Smooth muscle cell (in vitro differentiated cells): ENCODE data around the gene DNAJB1. TPM values are rescaled to one million over a fixed set of nuclear protein-coding genes. Genes with fewer than 3 reads are reported as not detected.

Source experiments
- DNase-seq: peaks from one replicate; lab custom pipeline; 2025; ENCODE audit not compliant: unreplicated experiment; lab: John Stamatoyannopoulos, UW
- H2AFZ ChIP-seq: fragments of 200-600 bp; sonication (generic); 2 replicates; pipeline ENCODE4 v1.6.0; 2016; ENCODE audit warnings: antibody characterized with exemption, low read depth, mild to moderate bottlenecking
- H3F3A ChIP-seq: fragments of 200-600 bp; sonication (generic); 2 replicates; pipeline ENCODE4 v1.6.0; 2017; ENCODE audit warnings: antibody characterized with exemption, low read depth
- H3K27ac ChIP-seq: fragments of 200-600 bp; sonication (generic); 2 replicates; pipeline ENCODE4 v1.5.1; 2016; ENCODE audit warnings: low read depth, mild to moderate bottlenecking
- H3K27me3 ChIP-seq: fragments of 200-600 bp; sonication (generic); 2 replicates; pipeline ENCODE4 v1.6.1; 2016; ENCODE audit warnings: low read depth, mild to moderate bottlenecking
- H3K36me3 ChIP-seq: fragments of 200-600 bp; sonication (generic); 2 replicates; pipeline ENCODE4 v1.5.1; 2016; ENCODE audit warnings: low read depth
- H3K4me1 ChIP-seq: fragments of 200-600 bp; sonication (generic); 2 replicates; pipeline ENCODE4 v1.5.1; 2016; ENCODE audit warnings: low read depth
- H3K4me2 ChIP-seq: fragments of 200-600 bp; sonication (generic); 2 replicates; pipeline ENCODE4 v1.6.0; 2016; ENCODE audit warnings: mild to moderate bottlenecking
- H3K4me3 ChIP-seq: fragments of 200-600 bp; sonication (generic); 2 replicates; pipeline ENCODE4 v1.5.1; 2016; ENCODE audit warnings: mild to moderate bottlenecking
- H3K79me2 ChIP-seq: fragments of 200-600 bp; sonication (generic); 2 replicates; pipeline ENCODE4 v1.6.0; 2016; ENCODE audit warnings: low read depth, mild to moderate bottlenecking
- H3K9ac ChIP-seq: fragments of 200-600 bp; sonication (generic); 2 replicates; pipeline ENCODE4 v1.6.0; 2016; ENCODE audit warnings: low read depth
- H3K9me3 ChIP-seq: fragments of 200-600 bp; sonication (generic); replicated peaks from 2 replicates; pipeline ENCODE4 v1.5.1; 2016; ENCODE audit warnings: low read depth
- H4K20me1 ChIP-seq: fragments of 200-600 bp; sonication (generic); 2 replicates; pipeline ENCODE4 v1.6.0; 2016; ENCODE audit warnings: low read depth
- CTCF ChIP-seq: fragments of 200-600 bp; sonication (generic); IDR thresholded peaks from 2 replicates; pipeline ENCODE4 v1.5.1; 2017; ENCODE audit warnings: borderline replicate concordance, mild to moderate bottlenecking, antibody characterized with exemption; ENCODE audit not compliant: insufficient read depth, poor library complexity, severe bottlenecking
- WGBS: methylation state at CpG from one replicate; pipeline ENCODE4 v1.1.7; 2016; ENCODE audit warnings: low lambda C conversion rate; 5-methylcytosine and 5-hydroxymethylcytosine counted together
- polyA plus RNA-seq: library from polyadenylated mRNA; unstranded; fragments of >200 nt; fragmentation: Nextera tagmentation; extraction: Ambion mirVana; gene quantifications from 2 replicates; pipeline ENCODE4 v1.2.1, GENCODE V29; 2016
- total RNA-seq: library from RNA; depleted of rRNA; stranded (reverse); fragments of >200 nt; gene quantifications from 2 replicates; pipeline ENCODE4 v1.2.3, GENCODE V29; 2014

Gene DNAJB1
- total and polyA plus RNA-seq, 2 experiments from 2014 or later, result 114 to 152 TPM

GRCh38 chr19:14536926-14537692 lies 18.9 kb upstream of the DNAJB1 start:
- H4K20me1 ChIP-seq, result peaks cover 76% of the 10 kb centered on the region
- TF ChIP-seq CTCF, result no peak
- no peak for DNase-seq
- no peak overlapping the region for H3K9ac ChIP-seq
- H3K4me3 ChIP-seq, result no peak overlapping the region
- H2AFZ ChIP-seq, result no peak overlapping the region
- H3K79me2 ChIP-seq, result peaks cover 32% of the 10 kb centered on the region
- peaks cover 8% of the 10 kb centered on the region for H3F3A ChIP-seq
- H3K4me1 ChIP-seq, result no peaks in the 10 kb centered on the region
- H3K4me2 ChIP-seq, result peak overlapping the region; percentile 57
- H3K27me3 ChIP-seq, result no peaks in the 10 kb centered on the region
- 19% methylated on average over 13 of the region's 24 CpGs for WGBS
- H3K36me3 ChIP-seq, result no peaks in the 10 kb centered on the region
- H3K27ac ChIP-seq, result no peak overlapping the region
- no peaks in the 10 kb centered on the region for H3K9me3 ChIP-seq

DNA sequence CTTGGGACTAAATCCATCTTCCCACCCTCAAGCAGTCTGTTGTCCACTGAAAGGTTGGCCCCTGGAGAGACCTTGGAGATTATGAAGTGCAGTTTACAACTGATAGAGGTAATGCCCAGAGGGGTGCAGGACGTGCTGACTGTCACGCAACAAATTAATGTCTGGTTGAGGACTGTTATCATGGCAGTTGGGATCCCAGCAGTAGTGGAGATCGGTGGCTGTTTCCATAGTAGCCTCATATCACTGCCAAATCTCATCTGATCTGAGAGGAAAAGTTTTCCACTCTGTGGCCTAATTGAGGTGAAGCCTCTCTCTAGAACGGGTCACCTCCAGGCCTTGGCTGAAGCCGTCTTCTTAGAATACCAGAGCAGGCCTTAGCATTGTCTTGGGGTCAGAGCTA lies 15.3 kb upstream of the DNAJB1 start:
- 81% methylated on average over 5 of the region's 5 CpGs for WGBS
- TF ChIP-seq CTCF, result no peak
- peaks cover 8% of the 10 kb centered on the region for H3F3A ChIP-seq
- peaks cover 38% of the 10 kb centered on the region for H3K79me2 ChIP-seq
- H4K20me1 ChIP-seq, result peaks cover 57% of the 10 kb centered on the region
- H3K4me3 ChIP-seq, result no peak overlapping the region
- DNase-seq, result no peak
- no peak overlapping the region for H3K27ac ChIP-seq
- peaks cover 8% of the 10 kb centered on the region for H3K4me1 ChIP-seq
- H3K27me3 ChIP-seq, result no peaks in the 10 kb centered on the region
- no peak overlapping the region for H3K4me2 ChIP-seq
- no peaks in the 10 kb centered on the region for H3K9me3 ChIP-seq
- no peaks in the 10 kb centered on the region for H3K36me3 ChIP-seq
- no peak overlapping the region for H2AFZ ChIP-seq
- H3K9ac ChIP-seq, result no peak overlapping the region

DNA sequence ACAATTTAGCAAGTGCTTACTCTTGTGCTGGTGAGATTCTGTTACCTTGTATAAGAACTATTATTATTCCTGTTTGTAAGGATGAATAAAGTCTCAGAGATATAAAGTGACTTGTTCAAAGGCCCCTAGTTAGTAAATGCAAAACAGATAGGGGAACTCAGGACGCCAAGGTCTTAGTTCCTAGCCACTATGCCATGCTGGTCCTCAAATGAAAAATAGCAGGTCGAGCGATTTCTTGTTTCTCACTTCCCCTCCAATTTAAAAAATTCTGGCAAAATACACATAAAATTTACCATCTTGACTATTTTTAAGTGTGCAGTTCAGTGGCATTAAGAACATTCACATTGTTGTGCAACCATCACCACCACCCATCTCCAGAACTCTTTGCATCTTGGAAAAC lies 12.3 kb upstream of the DNAJB1 start:
- peak overlapping the region; percentile 82 for H3K4me3 ChIP-seq
- peaks cover 8% of the 10 kb centered on the region for H3K4me1 ChIP-seq
- no peaks in the 10 kb centered on the region for H3K27me3 ChIP-seq
- H3K27ac ChIP-seq, result no peak overlapping the region
- H3K36me3 ChIP-seq, result no peaks in the 10 kb centered on the region
- H4K20me1 ChIP-seq, result peaks cover 32% of the 10 kb centered on the region
- H3K9ac ChIP-seq, result no peak overlapping the region
- peaks cover 38% of the 10 kb centered on the region for H3K79me2 ChIP-seq
- H2AFZ ChIP-seq, result no peak overlapping the region
- DNase-seq, result no peak
- H3K9me3 ChIP-seq, result no peaks in the 10 kb centered on the region
- TF ChIP-seq CTCF, result no peak
- peak overlapping the region; percentile 89 for H3K4me2 ChIP-seq
- H3F3A ChIP-seq, result peaks cover 10% of the 10 kb centered on the region
- WGBS, result 78% methylated on average over 3 of the region's 3 CpGs

GRCh38 chr19:14530005-14530348 lies 11.8 kb upstream of the DNAJB1 start:
- Histone ChIP-seq H3K4me1 (peaks cover 8% of the 10 kb centered on the region), H3K27me3 (no peaks in the 10 kb centered on the region), H3K79me2 (peaks cover 38% of the 10 kb centered on the region), H3K9ac (peak overlapping the region; percentile 75), H2AFZ (peak overlapping the region; percentile 82), H3K4me2 (peak overlapping the region; percentile 89), H3K4me3 (peak overlapping the region; percentile 82), H3F3A (peaks cover 10% of the 10 kb centered on the region), H4K20me1 (peaks cover 29% of the 10 kb centered on the region), H3K27ac (peak overlapping the region; percentile 40), H3K9me3 (no peaks in the 10 kb centered on the region), H3K36me3 (no peaks in the 10 kb centered on the region)
- TF ChIP-seq CTCF, result no peak
- WGBS, result under 1% methylated on average over 18 of the region's 18 CpGs
- no peak for DNase-seq
